ENCODE data around the gene MTTP.

MTTP gene

GRCh38 chr4:99593781-99594641 is 19.4 kb downstream of the MTTP start:
- no peak for DNase-seq (ENCODE audit: low read depth in 2 of 3, low spot score in 2 of 3)

- no peak for DNase-seq (ENCODE audit: low read depth in 2 of 3, low spot score in 2 of 3)
Observed at GRCh38 chr4:99594818-99595217, 20.2 kb downstream of the MTTP start.

- DNase-seq (ENCODE audit: low read depth in 2 of 3, low spot score in 2 of 3), result no peak
Observed at GRCh38 chr4:99606716-99607115, 32.1 kb downstream of the MTTP start.

- no peak for DNase-seq (ENCODE audit: low read depth in 2 of 3, low spot score in 2 of 3)
Observed at GRCh38 chr4:99608417-99608816, 33.8 kb downstream of the MTTP start.

GRCh38 chr4:99610605-99611175 is 36.1 kb downstream of the MTTP start:
- DNase-seq (ENCODE audit: low read depth in 2 of 3, low spot score in 2 of 3), result no peak

- DNase-seq (ENCODE audit: low read depth in 2 of 3, low spot score in 2 of 3), result no peak
Observed at GRCh38 chr4:99612281-99612680, 37.7 kb downstream of the MTTP start.

- no peak for DNase-seq (ENCODE audit: low read depth in 2 of 3, low spot score in 2 of 3)
Observed at GRCh38 chr4:99612704-99613103, 38.1 kb downstream of the MTTP start.

- DNase-seq (ENCODE audit: low read depth in 2 of 3, low spot score in 2 of 3), result no peak
Observed at GRCh38 chr4:99614491-99614890, 39.9 kb downstream of the MTTP start.

- DNase-seq (ENCODE audit: low read depth in 2 of 3, low spot score in 2 of 3), result no peak
Observed at GRCh38 chr4:99615170-99615820, 40.7 kb downstream of the MTTP start.

GRCh38 chr4:99617374-99617773 is 42.8 kb downstream of the MTTP start:
- DNase-seq (ENCODE audit: low read depth in 2 of 3, low spot score in 2 of 3), result no peak

GRCh38 chr4:99622341-99622740 is 47.7 kb downstream of the MTTP start:
- no peak for DNase-seq (ENCODE audit: low read depth in 2 of 3, low spot score in 2 of 3)

GRCh38 chr4:99624141-99624719 is 49.6 kb downstream of the MTTP start:
- DNase-seq (ENCODE audit: low read depth in 2 of 3, low spot score in 2 of 3), result no peak

GRCh38 chr4:99625369-99625768 is 50.7 kb downstream of the MTTP start:
- no peak for DNase-seq (ENCODE audit: low read depth in 2 of 3, low spot score in 2 of 3)

- DNase-seq (ENCODE audit: low read depth in 2 of 3, low spot score in 2 of 3), result no peak
Observed at GRCh38 chr4:99628040-99628439, 53.4 kb downstream of the MTTP start.

- DNase-seq (ENCODE audit: low read depth in 2 of 3, low spot score in 2 of 3), result no peak
Observed at GRCh38 chr4:99629962-99630554, 55.4 kb downstream of the MTTP start.

- no peak for DNase-seq (ENCODE audit: low read depth in 2 of 3, low spot score in 2 of 3)
Observed at GRCh38 chr4:99630857-99631360, 56.3 kb downstream of the MTTP start.

GRCh38 chr4:99633772-99634171 is 59.1 kb downstream of the MTTP start:
- no peak for DNase-seq (ENCODE audit: low read depth in 2 of 3, low spot score in 2 of 3)

GRCh38 chr4:99634742-99635360 is 60.2 kb downstream of the MTTP start:
- DNase-seq (ENCODE audit: low read depth in 2 of 3, low spot score in 2 of 3), result no peak

GRCh38 chr4:99635601-99636000 is 61.0 kb downstream of the MTTP start:
- DNase-seq (ENCODE audit: low read depth in 2 of 3, low spot score in 2 of 3), result no peak

- DNase-seq (ENCODE audit: low read depth in 2 of 3, low spot score in 2 of 3), result no peak
Observed at GRCh38 chr4:99636422-99636821, 61.8 kb downstream of the MTTP start.

GRCh38 chr4:99637174-99637573 is 62.5 kb downstream of the MTTP start:
- no peak for DNase-seq (ENCODE audit: low read depth in 2 of 3, low spot score in 2 of 3)
